Left renal cortex interstitium (tissue), 4 donors: ENCODE measurements around the gene POLK. TPM values are rescaled to one million over a fixed set of nuclear protein-coding genes. Genes with fewer than 3 reads are reported as not detected.
"Not testable (repeated sequence)": the region's sequence is repeated elsewhere in the genome, so short reads cannot be mapped to it uniquely, and the experiment has no call there.

Experiments used
- DNase-seq, 4 donors: peaks; one replicate each; pipeline ENCODE4 v3.0.0-alpha.2; 2013; ENCODE audit warnings: low read depth in 4 of 4, low spot score in 2 of 4, missing footprints in 1 of 4
- polyA plus RNA-seq, 4 donors: library from polyadenylated mRNA; unstranded; fragments of 120-200 nt; gene quantifications; one replicate each; pipeline ENCODE4 v1.2.1, GENCODE V29; 2013; ENCODE audit not compliant: insufficient read length in 4 of 4

Gene POLK
- polyA plus RNA-seq, 4 donors: 24.6 to 37.1 (median 30.2) TPM

DNA sequence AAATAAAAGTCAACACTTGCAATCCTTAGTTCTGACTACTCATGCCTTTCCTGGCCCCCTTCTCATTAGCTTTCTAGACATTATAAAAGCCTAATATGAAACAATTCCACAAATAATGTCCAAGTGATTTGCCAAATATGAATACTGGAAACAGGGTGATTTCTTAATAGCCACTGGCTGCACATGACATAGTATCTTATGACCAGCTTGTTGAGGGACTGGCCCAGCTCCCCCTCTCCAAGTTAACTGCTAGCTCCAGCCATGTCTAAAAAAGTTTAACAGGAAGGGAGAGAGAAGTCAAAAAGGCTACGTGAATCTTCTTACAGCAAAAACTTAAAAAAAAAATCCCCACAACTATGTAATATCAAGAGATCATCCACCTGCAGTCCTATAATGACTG lies 1.7 kb upstream of the POLK start:
- no peak for DNase-seq

- no peak for DNase-seq
Observed at GRCh38 chr5:75510417-75510835, 1.3 kb upstream of the POLK start.

- DNase-seq: peak in 3 of 4 donors; percentile 21 to 38 (median 34)
Observed at GRCh38 chr5:75510836-75511434, 756 bp upstream of the POLK start.

DNA sequence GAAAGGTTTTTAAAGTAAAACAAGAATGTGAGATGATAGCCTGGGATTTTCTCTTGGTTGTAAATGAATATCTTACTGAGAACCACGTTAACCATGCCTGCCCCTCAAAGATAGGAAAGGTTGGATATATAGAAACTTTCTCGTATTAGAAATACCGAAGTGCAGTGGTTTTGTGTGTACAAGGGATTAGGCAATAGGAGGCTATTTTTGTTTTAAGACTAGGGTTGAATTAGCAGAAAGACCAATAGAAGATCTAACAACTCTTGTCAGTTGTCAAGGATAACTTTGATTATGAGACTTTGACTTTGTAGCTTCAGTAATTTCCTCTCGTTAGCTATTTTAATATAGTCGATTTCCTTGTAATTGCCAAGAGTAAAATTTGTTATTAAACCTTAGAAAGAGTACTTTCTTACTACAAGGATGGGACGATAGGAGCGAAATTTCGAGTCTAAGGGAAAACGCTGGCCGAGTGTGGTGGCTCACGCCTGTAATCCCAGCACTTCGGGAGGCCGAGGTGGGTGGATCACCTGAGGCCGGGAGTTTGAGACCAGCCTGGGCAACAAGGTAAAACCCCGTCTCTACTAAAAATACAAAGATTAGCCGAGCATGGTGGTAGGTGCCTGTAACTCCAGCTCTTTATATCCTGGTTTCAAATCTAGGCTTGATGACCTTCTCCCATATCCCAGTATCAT lies 838 bp downstream of the POLK start:
- no peak for DNase-seq

GRCh38 chr5:75513841-75514240 lies 2.1 kb downstream of the POLK start:
- DNase-seq: no peak

- no peak for DNase-seq
Observed at GRCh38 chr5:75514323-75514722, 2.6 kb downstream of the POLK start.

- no peak for DNase-seq
Observed at GRCh38 chr5:75519761-75520160, 8.1 kb downstream of the POLK start.

- DNase-seq: no peak
Observed at GRCh38 chr5:75521195-75521594, 9.5 kb downstream of the POLK start.

DNA sequence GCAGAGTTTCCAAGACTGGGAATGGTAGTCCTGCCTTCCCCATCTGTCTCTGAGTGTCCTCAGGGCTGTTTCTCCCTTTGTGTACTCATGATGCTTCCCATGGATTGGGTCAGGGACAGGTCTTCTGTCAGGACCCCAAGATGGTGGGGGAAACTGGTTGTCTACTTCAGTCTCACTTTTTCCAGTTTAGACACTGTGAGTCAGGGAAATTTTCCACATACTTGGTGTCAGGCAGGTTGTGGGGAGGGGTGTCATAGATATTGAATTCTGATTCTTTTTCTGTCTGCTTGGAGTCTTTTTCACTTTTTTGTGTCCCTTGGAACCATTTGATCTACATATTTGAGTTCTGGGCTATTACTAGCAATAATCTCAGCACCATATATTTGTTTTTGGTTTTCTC lies 10.3 kb downstream of the POLK start:
- no peak for DNase-seq

GRCh38 chr5:75522542-75522941 lies 10.9 kb downstream of the POLK start:
- no peak for DNase-seq

DNA sequence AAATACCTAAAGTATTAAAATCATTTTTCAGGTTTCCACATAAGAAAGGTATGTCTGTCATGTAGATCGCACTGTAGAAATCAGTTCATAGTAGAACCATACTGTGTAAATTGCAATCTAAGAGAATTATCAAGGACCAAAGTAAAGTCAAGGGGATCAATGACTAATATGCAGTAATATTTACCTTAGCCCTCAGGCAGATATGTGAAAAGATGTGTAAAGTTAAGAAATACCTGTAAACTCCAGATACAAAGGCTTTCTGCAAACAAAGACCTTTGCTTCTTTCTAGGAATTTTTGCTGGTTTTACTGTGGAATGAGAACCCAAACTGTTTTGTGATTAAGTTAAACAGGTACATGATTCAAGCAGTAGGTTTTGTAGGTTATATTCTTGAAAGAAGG lies 11.6 kb downstream of the POLK start:
- no peak for DNase-seq

DNA sequence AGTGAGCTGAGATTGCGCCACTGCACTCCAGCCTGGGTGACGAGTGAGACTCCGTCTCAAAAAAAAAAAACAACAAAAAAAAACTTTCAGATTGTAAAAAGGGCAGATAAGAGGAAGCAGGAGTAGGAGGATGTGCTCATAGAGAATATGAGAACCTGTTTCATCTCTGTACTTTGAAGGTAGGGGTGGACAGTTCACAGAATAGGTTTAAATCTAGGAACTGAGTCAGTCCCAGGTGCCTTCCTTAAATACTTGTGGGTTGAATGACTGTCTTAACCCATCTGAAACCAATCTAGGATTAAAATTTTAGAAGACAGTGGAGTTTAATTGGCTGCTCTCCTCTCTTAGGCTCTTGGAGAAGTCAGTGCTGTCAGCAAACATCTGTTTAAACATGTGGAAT lies 12.4 kb downstream of the POLK start:
- DNase-seq: no peak

DNA sequence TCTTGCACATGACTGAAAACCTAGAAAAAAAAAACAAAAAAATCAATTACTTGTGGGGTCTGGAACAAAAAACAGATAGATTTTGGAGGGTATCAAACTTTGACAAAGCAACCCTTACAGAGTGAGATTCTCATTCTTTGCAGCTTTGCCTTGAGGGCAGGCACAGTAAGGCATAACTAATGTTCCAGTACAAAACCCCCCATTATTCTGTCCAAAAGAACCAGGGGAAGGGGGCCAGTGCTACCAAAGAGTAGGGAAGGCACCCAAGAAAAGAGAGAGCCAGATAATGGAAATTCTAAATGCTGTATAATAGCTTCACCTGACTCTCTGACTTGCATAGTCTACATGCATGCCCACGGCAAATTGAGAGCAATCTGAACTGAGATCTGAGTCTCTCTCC lies 12.9 kb downstream of the POLK start:
- DNase-seq: no peak

GRCh38 chr5:75525344-75525743 lies 13.7 kb downstream of the POLK start:
- no peak for DNase-seq

DNA sequence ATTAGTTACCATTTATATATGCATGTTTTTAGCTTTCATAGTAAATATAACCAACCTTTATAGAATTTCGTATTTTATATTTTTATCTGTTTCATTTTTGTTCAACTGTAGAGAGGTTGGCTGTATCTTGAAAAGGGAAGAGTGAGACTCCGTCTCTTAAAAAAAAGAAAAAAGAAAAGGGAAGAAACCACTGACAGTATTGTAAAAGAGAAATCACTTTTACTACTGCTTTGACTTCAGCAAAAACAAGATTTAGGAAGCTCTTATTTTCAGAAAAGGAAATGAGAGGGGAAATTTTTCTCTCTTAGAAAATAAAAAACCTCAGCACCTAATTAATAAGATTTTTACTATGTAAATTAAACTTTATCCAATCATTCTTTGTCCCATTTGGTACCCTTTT lies 14.4 kb downstream of the POLK start:
- DNase-seq: no peak

GRCh38 chr5:75529185-75529584 lies 17.5 kb downstream of the POLK start:
- DNase-seq: no peak

DNA sequence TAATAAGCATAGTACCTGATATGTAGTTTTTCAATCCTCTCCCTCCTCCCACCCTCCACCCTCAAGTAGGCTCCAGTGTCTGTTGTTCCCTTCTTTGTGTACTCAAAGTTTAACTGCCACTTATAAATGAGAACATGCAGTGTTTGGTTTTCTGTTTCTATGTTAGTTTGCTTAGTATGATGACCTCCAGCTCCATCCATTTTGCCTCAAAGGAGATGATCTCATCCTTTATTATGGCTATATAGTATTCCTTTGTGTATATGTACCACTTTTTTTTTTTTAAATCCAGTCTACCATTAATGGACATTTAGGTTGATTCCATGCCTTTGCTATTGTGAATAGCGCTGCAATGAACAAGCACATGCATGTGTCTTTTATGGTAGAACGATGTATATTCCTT lies 20.5 kb downstream of the POLK start:
- DNase-seq: no peak

DNA sequence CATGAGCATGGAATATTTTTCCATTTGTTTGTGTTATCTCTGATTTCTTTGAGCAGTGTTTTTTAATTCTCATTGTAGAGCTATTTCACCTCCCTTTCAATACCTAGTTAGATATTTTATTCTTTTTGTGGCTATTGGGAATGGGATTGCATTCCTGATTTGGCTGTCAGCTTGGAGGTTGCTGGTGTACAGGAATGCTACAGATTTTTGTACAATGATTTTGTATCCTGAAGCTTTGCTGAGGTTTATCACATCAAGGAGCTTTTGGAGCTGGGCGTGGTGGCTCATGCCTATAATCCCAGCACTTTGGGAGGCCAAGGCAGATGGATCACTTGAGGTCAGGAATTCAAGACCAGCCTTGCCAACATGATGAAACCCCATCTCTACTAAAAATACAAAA lies 22.0 kb downstream of the POLK start:
- DNase-seq: not testable (repeated sequence)

- DNase-seq: no peak
Observed at GRCh38 chr5:75534734-75535133, 23.0 kb downstream of the POLK start.

DNA sequence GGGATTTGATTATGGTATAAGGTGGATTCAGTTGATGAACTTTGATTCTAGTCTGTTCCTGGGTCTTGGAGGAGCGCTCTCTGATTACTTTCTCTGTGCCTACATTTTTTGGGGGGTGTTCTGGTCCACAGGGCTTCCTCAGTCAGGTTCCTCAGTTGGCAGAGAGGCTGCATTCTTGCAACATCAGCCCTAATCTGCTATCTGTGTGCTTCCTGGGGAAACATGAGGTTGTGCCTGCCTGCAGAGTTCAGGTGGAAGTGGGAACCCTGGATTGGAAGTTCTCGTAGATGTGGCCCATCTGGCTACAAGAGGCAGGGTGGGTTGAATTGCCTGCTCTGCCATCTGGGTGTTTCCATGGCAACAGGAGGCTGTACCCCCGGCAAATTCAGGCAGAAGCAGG lies 24.5 kb downstream of the POLK start:
- DNase-seq: no peak

- DNase-seq: no peak
Observed at GRCh38 chr5:75536694-75537360, 25.1 kb downstream of the POLK start.

DNA sequence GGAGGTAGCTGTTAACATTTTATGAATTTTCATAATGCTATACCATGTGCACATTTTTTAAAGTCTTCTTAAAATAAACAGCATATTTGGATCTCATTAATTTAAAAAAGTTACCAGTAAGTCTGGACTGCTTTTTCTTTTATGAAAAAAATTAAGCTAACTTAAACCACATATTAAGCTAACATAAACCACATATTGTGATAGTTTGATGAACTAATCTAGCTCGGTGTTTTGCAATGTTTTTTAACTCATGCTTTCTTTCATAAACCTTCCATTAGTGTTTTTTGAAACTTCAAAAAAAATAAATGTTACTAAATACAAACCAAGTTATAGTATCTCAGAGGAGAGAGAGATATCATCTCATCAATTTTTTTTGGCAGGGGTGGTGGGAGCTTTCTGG lies 26.5 kb downstream of the POLK start:
- no peak for DNase-seq
